Activated CD8-positive, alpha-beta memory T cell treated with anti-CD3 and anti-CD28 coated beads, Interleukin-2, amount 50 U/mL, for 24 hours (primary cell): Measurements from ENCODE around the gene HNRNPA0.
A peak's percentile ranks its signal among the peaks of the same experiment; 100 is the strongest.

ENCODE experiments used
- DNase-seq: peaks from one replicate; pipeline ENCODE4 v3.0.0-alpha.2; 2020; ENCODE audit errors: extremely low read depth

HNRNPA0 gene

DNA sequence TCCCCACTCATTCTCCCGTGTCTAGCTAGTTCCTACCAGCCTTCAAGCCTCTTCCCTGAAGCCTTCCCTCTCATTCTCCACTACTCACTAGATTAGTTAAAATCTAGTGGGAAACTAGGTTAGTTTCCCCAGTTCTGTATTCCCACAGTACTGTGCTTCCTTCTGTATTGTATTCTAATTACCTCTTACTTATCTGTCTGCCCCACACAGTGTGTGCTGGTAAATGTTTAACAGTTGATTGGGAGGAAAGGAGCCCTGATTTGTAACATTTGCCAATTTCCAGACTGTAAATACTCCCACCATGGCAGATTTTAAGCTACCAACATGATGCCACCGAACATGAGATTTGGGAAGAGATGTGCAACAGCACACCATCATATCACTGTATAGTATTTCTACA, 26.5 kb downstream of the HNRNPA0 start:
- no peak for DNase-seq

DNA sequence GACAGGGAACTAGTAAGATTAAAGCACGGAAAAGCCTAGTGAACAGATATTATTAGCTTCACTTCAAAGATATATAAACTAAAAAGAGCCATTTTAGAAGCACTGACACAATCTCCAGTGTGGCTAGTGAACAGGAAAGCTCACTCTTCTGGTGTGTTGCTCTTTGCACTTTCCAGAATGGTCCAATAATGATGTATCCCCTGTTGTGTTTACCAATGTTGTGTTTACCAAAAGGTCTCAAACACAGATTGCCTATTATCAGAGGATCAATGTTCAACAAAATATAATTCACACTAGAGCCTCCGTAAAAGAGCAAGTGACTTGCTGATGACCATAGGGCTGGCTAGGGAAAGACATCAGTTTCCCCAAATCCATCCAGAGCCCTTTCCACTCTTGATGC, 29.9 kb downstream of the HNRNPA0 start:
- DNase-seq, result no peak

DNA sequence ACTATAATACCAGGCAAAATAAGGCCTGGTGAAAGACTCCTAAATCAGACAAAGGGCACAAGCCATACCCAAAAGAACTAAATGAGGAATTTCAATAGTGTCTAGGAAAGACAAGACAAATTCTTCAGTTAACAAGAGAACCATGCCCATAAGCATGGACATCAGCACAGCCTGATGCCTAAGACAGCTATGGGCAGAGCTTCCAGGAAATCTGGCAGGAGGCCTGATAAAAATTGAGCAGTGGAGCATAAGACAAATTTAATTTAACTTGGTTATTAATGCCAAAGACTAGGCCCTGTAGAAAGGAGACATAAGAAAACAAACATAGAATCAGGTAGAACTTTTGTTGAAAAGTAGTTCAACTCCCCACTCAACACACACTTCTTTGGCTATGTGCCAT, 35.6 kb downstream of the HNRNPA0 start:
- DNase-seq, result no peak

DNA sequence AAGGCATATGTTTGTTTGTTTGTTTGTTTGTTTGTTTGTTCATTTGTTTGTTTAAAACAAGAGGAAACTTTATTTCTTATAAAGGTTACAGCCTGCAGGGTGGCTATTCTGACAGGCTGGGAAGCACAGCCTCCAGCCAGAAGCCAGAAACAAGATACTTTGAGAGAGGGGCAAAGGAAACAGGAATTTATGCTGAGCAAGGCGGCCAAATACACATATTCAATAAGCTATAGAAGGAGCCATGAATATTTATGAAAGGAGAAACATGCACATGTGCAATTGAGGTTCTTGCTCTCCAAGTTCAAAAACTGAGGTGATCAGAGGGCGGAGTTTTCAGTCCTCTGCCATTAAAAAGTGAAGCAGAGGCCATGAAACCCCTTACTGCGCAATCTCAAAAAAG, 37.8 kb downstream of the HNRNPA0 start:
- no peak for DNase-seq

DNA sequence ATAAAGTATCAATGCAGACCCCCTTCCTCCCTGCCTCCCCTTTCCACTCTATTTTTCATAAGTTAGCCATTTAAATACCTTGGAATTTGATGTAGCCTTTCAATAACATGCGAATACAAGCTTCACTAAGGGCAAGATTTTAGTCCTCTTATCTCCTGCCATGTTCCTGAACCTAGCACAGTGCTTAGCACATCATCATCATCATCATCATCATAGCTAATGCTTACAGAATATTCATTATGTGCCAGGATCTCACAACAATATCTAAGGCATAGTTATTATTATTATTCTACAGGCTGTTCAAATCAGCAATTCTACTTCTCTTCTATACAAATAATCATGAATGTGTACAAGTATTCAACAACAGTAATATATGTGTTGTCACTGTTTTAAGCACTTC, 38.7 kb downstream of the HNRNPA0 start:
- no peak for DNase-seq

DNA sequence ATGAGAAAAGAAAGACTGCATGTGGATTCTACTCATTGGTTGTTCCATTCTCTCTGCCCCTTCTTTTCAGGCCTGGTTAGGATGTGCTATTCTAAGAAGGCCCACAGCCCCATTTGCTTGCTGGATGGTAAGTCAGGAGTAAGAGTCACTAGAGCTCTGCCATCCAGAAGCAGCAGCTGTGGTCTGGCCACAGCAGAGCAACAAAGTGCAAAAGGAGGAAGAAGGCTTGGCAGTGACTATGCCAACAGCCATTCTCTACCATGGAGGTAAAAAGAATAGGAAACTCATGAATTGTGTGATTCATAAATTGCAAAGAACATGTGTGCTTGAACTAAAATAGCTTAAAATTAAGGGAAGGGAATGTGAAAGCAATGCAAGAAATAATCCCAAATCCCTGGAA, 39.2 kb downstream of the HNRNPA0 start:
- no peak for DNase-seq

DNA sequence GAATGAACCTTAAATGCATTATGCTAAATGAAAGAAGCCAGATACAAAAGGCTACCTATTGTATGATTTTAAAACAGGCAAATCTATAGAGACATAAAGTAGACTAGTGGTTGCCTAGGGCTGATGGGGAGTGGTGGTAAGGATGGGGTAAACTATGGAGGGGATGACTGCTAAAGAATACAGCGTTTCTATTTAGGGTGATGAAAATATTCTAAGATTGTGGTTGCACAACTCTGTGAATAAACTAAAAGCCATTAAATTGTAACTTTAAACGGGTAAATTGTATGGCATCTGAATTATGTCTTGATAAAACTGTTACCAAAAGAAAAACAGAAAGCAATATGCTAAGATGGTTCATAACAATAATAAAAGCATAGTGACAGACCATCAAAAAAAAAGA, 39.7 kb downstream of the HNRNPA0 start:
- DNase-seq, result no peak

DNA sequence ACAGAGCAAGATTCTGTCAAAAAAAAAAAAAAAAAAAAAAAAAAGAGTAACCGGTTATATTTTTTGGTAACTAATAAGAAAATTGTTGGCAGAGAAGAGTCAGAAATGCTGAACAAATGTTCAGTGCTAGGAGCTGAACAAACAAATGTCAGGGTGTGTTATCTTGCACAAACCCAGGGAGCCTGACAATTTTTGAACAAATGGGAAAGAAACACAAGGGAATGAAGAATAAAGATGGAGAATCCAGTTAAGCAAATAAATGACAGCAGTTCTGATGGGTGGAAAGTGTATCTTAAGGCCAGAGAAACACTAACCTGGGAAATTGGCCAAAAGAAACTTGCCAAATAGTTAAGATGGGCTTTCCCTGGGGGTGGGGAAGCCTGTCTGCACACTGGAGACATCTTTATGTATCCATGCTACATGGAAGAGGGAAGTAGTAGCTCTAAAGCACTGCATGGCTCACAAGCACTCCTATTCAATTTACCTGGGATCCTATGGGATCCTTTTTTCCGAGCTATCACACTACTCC, 42.0 kb downstream of the HNRNPA0 start:
- DNase-seq, result no peak

DNA sequence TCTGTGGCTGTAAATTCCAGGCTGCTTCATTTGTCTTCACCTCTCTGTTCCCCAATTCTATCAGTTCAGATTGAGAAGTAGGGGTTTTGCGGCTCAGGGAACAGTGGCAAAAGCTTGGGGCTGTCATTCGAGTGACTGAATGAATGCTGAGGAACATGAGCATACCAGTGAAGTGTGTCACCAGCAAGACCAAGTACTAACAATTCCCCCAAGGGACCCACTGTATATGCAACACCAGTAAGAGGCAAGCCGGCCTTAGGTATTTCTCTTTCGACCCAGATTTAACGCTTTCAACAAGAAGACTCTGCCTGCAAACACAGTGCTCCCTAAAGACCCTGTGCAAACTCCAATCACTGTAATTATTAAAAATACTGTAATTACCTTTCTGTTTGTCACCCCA, 44.1 kb downstream of the HNRNPA0 start:
- no peak for DNase-seq

DNA sequence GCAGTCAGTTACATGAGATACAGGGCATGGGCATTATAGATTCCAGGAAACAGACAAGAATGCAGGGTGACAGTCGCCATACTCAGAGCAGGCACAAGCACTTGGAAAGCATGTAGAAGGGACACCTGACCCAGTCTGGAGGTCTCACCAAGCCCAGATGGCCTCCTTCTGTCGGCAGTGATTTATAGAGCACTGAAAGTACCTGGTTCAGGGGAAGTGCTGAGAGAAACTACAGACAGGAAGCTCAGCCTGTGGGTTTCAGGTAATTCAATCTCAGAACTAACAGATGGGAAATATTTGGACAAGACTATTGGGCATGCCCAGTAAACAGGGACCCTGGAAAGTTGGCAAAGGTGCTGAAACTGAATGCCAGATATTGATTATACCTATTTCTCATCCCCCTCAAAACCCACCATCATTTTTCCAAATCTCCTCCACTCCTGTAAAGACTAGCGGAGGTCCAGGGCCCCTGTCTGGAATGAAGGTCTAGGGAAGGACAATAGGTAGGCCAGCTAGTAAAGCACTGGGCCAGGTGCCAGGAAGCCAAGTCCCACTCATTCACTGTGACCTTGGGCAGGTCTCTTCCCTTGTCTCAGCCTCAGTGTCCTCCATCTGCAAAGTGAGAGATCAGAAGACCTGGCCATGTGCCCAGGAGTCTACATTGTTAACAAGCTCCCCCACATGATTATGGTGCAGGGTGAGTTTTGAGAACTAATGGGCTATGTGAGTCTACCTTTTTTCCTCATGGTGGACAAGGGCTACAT, 45.2 kb downstream of the HNRNPA0 start:
- no peak for DNase-seq

DNA sequence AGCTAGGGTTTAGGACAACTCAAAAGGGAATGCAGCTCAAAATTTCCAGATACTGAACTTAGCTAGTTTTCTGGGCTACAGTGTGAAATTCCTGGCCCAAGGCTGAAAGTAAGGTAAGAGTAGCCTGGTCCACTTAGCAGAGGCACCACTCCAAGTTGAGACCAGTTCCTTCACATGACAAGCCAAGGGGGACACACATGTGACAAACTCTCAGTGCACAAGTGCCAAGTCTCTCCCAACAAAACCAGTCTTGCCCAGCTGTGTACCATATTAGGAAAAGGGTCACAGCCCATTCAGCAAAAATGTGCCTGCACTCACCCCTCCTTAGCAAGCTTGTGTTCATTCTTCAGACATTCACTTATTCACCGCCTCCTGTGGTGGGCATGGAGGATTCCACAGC, 46.1 kb downstream of the HNRNPA0 start:
- DNase-seq, result no peak

DNA sequence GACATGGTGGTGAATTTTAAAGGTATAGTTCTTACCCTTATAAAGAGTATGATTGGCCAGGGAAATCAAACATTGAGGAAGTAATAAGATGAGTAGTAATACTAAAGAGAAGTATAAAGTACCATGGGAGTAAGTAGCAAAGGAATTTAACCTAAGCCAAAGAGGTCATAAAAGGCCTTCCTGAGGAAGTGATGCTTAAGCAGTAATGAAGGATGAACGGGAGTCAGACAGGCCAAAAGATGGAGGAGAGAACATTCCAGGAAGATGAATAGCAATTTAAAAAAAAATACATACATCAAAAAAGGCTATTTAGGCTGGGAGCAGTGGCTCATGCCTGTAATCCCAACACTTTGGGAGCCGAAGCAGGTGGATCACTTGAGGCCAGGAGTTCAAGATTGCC, 47.3 kb downstream of the HNRNPA0 start:
- DNase-seq, result no peak

DNA sequence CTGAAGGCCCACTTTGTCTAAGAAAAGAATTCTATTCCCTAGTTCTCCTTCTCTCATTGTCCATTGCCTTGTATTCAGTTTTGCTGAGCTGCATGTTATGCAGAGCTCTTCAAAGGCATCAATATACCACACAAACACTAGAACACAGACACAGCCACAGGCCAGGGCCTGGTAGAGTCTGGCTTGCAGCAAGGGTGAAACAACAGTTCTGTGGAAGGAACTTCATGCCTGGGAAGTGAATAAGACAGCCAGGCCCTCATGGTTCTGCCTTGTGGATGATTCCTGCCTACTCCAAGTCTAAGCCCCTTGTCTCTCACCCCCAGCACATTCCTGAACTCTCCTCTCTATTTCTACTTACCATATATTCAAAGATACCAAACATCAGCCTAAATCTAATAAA, 49.1 kb downstream of the HNRNPA0 start:
- DNase-seq, result no peak

DNA sequence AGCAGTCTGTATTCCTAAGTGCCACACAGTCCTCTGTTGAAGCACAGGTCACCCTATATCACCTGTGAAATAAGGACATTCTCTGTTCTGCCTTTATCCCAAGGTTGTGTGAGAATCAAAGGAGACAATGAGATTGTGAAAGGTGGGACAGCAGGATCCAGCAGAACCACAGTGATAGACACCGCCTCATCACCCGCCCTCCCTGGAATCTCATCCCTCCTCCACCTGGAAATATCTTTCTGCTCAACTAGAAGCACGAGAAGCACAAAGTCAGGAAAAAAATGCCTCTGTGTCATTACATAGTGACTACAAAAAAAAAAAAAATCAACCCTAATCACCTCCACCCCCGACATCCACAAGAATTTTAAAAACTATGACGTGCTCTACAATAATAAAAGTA, 50.6 kb downstream of the HNRNPA0 start:
- DNase-seq, result no peak

DNA sequence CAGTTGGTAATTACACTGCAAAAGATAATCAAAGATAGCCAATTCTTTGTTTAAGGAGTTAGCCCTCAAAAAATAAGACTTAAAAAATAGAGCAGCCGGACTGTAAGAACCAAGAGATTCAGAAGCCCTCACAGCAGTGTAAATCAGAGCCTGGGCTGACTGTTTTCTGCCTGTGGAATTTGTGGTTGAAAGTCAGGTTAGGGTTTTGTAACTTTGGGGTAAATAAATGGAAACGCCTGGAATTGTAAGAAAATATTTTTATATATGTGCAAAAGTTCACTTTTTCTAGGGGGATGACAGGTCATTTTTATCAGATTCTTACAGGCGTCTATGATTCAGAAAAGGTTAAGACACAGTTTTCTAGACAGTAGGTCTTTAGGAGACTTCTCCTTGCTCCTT, 53.9 kb downstream of the HNRNPA0 start:
- DNase-seq, result no peak

DNA sequence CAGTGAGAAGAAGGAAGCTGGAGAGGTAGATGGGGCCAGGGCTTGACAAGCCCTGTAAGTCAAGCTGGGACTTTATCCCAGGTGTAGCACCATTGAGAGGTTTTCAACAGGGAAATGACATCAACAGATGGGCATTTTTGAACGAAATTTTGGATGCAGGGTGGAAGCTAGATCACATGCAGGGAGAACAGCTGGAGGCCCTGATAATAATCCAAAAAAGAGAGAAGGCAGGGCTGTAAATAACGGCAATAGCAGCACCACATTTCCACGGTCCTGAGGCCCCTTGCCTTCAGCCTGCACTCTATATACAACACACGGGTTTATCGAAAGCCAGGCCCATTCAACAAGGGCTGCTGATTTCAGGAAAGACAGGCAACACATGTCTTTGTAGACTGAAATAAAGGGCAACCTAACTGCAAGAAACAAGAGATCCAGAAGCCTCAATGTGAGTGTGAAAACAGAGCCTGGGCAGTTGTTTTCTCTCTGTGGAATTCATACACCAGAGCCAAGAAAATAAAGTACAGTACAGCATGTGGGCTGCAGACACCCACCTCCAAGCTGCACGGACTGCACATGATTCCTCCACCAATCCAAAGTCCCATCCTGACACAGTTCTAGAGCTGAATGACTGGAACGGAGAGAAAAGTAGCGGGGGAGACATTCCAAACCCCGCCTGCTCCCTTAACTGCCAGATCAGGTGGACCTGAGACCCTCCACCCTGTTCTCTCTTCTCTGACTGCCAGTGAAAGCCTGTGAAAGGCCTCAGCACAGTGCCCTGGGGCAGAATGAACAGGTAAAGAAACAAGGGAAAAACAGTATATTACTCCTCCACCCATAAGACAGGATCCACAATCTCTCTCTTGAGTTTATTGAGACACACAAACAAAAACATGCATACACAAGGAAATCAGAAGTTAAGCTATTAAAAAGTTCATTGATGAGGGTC, 54.6 kb downstream of the HNRNPA0 start:
- no peak for DNase-seq

DNA sequence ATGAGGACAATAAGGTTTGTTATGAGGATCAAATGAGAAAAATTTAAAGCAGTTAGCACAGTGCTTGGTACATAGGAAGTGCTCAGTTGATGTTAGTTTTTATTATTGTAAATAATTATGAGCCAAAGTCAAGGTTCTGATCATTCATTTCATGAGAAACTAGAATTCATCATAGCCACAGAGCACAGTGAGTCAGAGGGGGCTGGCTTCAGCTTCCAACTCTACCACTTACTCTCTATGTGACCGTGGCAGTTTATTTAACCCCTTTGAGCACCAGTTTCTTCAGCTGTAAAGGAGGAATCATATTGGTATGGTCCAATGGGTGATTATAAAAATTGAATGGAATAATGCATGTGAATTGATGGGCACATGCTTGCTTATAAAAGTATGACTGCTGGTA, 57.7 kb downstream of the HNRNPA0 start:
- DNase-seq, result peak; percentile 18

DNA sequence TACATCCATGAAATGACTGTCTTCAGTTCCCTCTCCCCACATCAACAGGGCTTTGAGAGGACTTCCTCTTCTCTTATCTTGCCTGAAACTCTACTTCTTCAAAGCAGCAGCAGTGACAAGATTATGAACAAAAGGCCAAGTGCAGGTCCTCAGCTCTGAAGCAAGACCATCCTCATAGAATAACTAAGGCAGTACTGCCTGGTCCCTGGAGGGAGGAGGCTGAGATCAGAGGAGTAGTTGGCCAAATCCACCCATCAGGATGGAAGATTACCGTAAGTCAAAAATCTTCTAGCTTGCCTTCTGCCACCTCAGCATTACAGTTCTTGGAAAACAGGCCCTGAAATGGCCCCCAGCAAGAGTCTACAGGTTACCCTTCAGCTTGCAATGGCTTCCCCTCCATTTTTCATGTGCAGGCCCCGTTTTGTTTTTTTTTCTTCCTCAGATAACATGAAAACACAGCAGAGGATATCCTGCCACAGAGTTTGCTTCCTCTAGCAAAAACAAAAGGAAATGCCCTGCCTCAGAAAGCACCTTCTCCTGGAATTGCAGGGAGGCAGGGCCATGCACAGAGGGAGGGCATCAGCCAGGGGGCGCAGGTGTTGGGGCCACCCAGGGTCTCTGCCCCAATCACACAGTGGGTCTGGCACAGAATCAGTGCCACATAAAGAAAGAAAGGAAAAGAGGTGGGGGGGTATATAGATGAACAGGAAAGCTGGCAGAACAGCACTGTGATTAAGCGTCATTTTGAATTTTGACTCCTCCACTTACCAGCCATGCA, 58.3 kb downstream of the HNRNPA0 start:
- DNase-seq, result no peak
